Suprapubic skin (tissue), 4 donors: ENCODE data around the gene CACNA1I. TPM values are rescaled to one million over a fixed set of nuclear protein-coding genes. Genes with fewer than 3 reads are reported as not detected.

Experiments used
- DNase-seq, 2 donors: peaks; one replicate each; pipeline ENCODE4 v3.0.0-alpha.2; 2019; ENCODE audit warnings: low spot score in 2 of 2
- H3K27ac ChIP-seq: fragments of 200-600 bp; sonication (generic); one replicate; pipeline ENCODE4 v1.5.1; 2019
- H3K27me3 ChIP-seq: fragments of 200-600 bp; sonication (generic); one replicate; pipeline ENCODE4 v1.5.1; 2019
- H3K36me3 ChIP-seq: fragments of 200-600 bp; sonication (generic); one replicate; pipeline ENCODE4 v1.5.1; 2019
- H3K4me1 ChIP-seq: fragments of 200-600 bp; sonication (generic); one replicate; pipeline ENCODE4 v1.5.1; 2019
- H3K4me3 ChIP-seq: fragments of 200-600 bp; sonication (generic); one replicate; pipeline ENCODE4 v1.5.1; 2019; ENCODE audit warnings: mild to moderate bottlenecking
- H3K9me3 ChIP-seq: fragments of 200-600 bp; sonication (generic); one replicate; pipeline ENCODE4 v1.5.1; 2019
- EP300 ChIP-seq: sonication (generic); formaldehyde crosslinking; IDR thresholded peaks from one replicate; pipeline ENCODE4 v1.6.1; 2017; ENCODE audit warnings: antibody characterized with exemption
- POLR2A ChIP-seq, 2 donors: fragments of 450-650 bp; IDR thresholded peaks; one replicate each; pipeline ENCODE4 v1.6.1; 2017; ENCODE audit warnings: antibody characterized with exemption in 2 of 2, mild to moderate bottlenecking in 2 of 2, moderate library complexity in 2 of 2
- POLR2AphosphoS5 ChIP-seq, 3 donors: sonication (generic); formaldehyde crosslinking; IDR thresholded peaks; one replicate each; pipeline ENCODE4 v1.6.1; 2017; ENCODE audit warnings: antibody characterized with exemption in 3 of 3
- WGBS: methylation state at CpG from one replicate; pipeline ENCODE4 v1.1.5; 2018; 5-methylcytosine and 5-hydroxymethylcytosine counted together
- total RNA-seq, 4 donors: library from RNA; depleted of rRNA; stranded (reverse); fragments of >200 nt; gene quantifications; one replicate each; pipeline ENCODE4 v1.1.0, GENCODE V29; 2016
- TF ChIP-seq, protein P1 (sequence below), 2 donors: fragments of 200-600 bp in 1 of 2; fragments of 450-650 bp in 1 of 2; sonication (generic) in 1 of 2; IDR thresholded peaks; one replicate each; pipeline ENCODE4 v1.5.1; 2016 to 2019; ENCODE audit warnings: antibody characterized with exemption in 2 of 2, mild to moderate bottlenecking in 1 of 2, moderate library complexity in 1 of 2

CACNA1I gene
- total RNA-seq, 4 donors from 2014 or later, result 0.08 to 0.80 (median 0.17) TPM; not detected in 1

DNA sequence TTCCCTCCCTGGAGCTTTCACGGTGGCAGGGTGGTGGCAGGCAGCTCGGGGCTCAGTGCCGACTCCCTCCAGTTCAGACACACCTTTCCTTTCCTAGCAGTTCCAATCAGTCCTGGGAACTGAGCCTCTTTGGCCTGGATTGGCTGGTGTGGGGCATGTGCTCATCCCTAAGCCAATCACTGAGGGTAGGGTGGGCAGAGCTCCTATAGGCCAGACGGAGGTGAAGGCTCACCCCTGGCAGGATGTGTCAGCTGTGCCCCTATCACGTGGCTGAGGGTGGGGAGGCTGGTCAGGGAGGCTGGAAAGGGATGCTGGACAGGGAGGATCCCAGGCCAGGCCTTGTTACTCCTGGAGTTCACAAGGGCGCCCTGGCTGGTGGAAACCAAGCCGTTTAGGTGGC, 40.2 kb downstream of the CACNA1I start:
- no peak overlapping the region for H3K4me3 ChIP-seq
- 75% methylated on average over 6 of the region's 7 CpGs for WGBS
- no peak overlapping the region for H3K27ac ChIP-seq
- TF ChIP-seq POLR2AphosphoS5 (IDR thresholded peaks at IDR 0.05) (no peak), EP300 (no peak)
- H3K4me1 ChIP-seq, result no peaks in the 10 kb centered on the region
- H3K9me3 ChIP-seq, result no peaks in the 10 kb centered on the region
- H3K27me3 ChIP-seq, result peaks cover 39% of the 10 kb centered on the region
- no peaks in the 10 kb centered on the region for H3K36me3 ChIP-seq
- DNase-seq, result no peak

- H3K36me3 ChIP-seq, result no peaks in the 10 kb centered on the region
- 76% methylated on average over 3 of the region's 4 CpGs for WGBS
- no peaks in the 10 kb centered on the region for H3K4me1 ChIP-seq
- H3K4me3 ChIP-seq, result no peak overlapping the region
- no peak for DNase-seq
- H3K27ac ChIP-seq, result no peak overlapping the region
- H3K27me3 ChIP-seq, result peaks cover 41% of the 10 kb centered on the region
- TF ChIP-seq, protein P1, sequence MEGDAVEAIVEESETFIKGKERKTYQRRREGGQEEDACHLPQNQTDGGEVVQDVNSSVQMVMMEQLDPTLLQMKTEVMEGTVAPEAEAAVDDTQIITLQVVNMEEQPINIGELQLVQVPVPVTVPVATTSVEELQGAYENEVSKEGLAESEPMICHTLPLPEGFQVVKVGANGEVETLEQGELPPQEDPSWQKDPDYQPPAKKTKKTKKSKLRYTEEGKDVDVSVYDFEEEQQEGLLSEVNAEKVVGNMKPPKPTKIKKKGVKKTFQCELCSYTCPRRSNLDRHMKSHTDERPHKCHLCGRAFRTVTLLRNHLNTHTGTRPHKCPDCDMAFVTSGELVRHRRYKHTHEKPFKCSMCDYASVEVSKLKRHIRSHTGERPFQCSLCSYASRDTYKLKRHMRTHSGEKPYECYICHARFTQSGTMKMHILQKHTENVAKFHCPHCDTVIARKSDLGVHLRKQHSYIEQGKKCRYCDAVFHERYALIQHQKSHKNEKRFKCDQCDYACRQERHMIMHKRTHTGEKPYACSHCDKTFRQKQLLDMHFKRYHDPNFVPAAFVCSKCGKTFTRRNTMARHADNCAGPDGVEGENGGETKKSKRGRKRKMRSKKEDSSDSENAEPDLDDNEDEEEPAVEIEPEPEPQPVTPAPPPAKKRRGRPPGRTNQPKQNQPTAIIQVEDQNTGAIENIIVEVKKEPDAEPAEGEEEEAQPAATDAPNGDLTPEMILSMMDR (IDR thresholded peaks at IDR 0.05), result no peak
- H3K9me3 ChIP-seq, result no peaks in the 10 kb centered on the region
Observed at GRCh38 chr22:39611360-39611759, 40.8 kb downstream of the CACNA1I start.

DNA sequence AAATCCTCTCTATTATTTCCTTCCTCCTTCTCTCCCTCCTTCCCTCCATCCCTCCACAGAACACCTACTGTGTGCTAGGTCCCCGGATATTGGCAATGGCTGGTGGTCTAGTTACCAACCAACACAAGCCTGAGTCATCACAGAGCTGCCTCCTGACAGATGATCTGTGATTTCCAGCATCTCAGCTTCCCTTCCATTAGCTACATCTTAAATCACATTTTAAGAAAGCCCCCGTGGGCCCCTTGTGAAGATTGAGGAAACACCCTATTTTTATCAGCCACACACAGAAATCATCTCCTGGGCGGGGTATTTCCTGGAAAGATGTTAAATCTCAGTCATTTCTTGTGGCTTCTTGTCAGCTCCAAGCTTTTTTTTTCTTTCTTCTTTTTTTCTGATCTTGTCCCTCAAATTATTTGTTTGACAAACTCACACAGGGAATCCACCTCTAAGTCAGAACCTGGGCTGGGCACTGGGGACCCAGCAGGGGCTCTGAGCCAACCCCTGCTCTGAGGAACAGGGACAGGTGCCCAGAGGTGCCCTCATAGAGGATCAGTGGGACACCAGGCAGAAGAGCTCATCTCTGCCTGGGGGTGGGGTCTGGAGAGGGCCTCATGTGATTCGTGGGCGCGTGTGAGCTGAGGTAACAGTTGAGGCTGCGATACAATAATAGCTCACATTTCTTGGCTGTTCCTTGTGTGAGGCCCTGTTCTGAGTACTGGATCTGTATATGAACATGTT, 42.4 kb downstream of the CACNA1I start:
- H3K27me3 ChIP-seq, result peaks cover 58% of the 10 kb centered on the region
- peaks cover 4% of the 10 kb centered on the region for H3K4me1 ChIP-seq
- no peak overlapping the region for H3K4me3 ChIP-seq
- 37% methylated on average over 7 of the region's 7 CpGs for WGBS
- DNase-seq, result no peak
- TF ChIP-seq POLR2A (IDR thresholded peaks at IDR 0.05), result no peak
- no peak for TF ChIP-seq POLR2AphosphoS5 (IDR thresholded peaks at IDR 0.05)
- TF ChIP-seq EP300, result no peak
- TF ChIP-seq, protein P1 (IDR thresholded peaks at IDR 0.05), result no peak
- no peaks in the 10 kb centered on the region for H3K9me3 ChIP-seq
- H3K27ac ChIP-seq, result no peak overlapping the region
- no peaks in the 10 kb centered on the region for H3K36me3 ChIP-seq

DNA sequence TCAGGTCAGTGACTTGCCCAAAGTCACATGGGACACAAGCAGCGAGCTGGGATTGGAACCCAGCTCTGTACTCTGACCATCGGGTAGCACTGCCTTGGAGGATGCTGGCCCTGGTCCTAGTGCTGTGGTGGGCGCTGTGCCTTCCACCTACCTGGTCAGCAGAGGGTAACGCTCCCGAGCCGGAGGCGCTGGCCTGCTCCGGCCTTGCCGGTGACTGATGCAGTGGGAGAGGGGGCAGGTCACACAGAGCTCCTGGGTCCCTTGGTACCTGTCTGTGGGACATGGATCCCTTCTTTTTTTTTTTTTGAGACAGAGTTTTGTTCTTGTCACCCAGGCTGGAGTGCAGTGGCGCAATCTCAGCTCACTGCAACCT, 43.0 kb downstream of the CACNA1I start:
- TF ChIP-seq POLR2A (IDR thresholded peaks at IDR 0.05), result no peak
- TF ChIP-seq POLR2AphosphoS5 (IDR thresholded peaks at IDR 0.05), result no peak
- TF ChIP-seq, protein P1 (IDR thresholded peaks at IDR 0.05), result no peak
- TF ChIP-seq EP300, result no peak
- peaks cover 4% of the 10 kb centered on the region for H3K4me1 ChIP-seq
- no peak overlapping the region for H3K4me3 ChIP-seq
- no peak overlapping the region for H3K27ac ChIP-seq
- no peaks in the 10 kb centered on the region for H3K9me3 ChIP-seq
- peaks cover 63% of the 10 kb centered on the region for H3K27me3 ChIP-seq
- no peaks in the 10 kb centered on the region for H3K36me3 ChIP-seq
- DNase-seq, result no peak
- 93% methylated on average over 10 of the region's 10 CpGs for WGBS

DNA sequence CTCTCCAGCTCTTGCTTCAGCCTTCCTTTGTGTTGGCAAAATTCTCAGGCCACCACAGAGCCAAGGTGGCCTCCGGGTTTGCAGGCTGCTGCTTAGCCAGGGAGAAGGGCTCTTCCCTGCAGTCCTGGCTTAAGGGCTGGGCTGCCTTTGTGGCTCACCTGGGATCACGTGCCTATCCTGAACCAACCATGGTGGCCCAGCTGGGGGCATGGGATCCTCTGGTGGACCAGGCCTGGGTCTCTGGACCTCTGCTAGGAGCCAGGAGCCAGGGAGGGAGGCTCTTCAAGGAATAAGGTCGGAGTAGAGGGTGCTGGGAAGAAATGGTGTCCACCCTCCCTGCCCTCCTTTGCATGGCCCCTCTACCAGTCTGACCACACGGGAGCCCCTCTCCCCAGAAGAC, 43.9 kb downstream of the CACNA1I start:
- Histone ChIP-seq H3K27ac (no peak overlapping the region), H3K9me3 (no peaks in the 10 kb centered on the region), H3K4me1 (peaks cover 4% of the 10 kb centered on the region), H3K4me3 (no peak overlapping the region), H3K27me3 (peaks cover 72% of the 10 kb centered on the region), H3K36me3 (no peaks in the 10 kb centered on the region)
- 46% methylated on average over 4 of the region's 4 CpGs for WGBS
- no peak for DNase-seq
- TF ChIP-seq POLR2AphosphoS5 (IDR thresholded peaks at IDR 0.05) (no peak), POLR2A (IDR thresholded peaks at IDR 0.05) (no peak), EP300 (no peak)
- TF ChIP-seq, protein P1 (IDR thresholded peaks at IDR 0.05), result no peak

- 75% methylated on average over 8 of the region's 9 CpGs for WGBS
- peaks cover 71% of the 10 kb centered on the region for H3K27me3 ChIP-seq
- TF ChIP-seq POLR2A (IDR thresholded peaks at IDR 0.05) (no peak), EP300 (no peak), POLR2AphosphoS5 (IDR thresholded peaks at IDR 0.05) (no peak)
- TF ChIP-seq, protein P1 (IDR thresholded peaks at IDR 0.05), result no peak
Observed at GRCh38 chr22:39616051-39616450, 45.5 kb downstream of the CACNA1I start.

More at GRCh38 chr22:39616051-39616450, 45.5 kb downstream of the CACNA1I start:
- H3K9me3 ChIP-seq, result no peaks in the 10 kb centered on the region
- peaks cover 4% of the 10 kb centered on the region for H3K4me1 ChIP-seq
- H3K4me3 ChIP-seq, result no peak overlapping the region
- H3K27ac ChIP-seq, result no peak overlapping the region
- H3K36me3 ChIP-seq, result no peaks in the 10 kb centered on the region
- DNase-seq, result no peak
